ENCODE measurements around the gene GNS.
A peak's percentile ranks its signal among the peaks of the same experiment; 100 is the strongest.
"Not testable (repeated sequence)": the region's sequence is repeated elsewhere in the genome, so short reads cannot be mapped to it uniquely, and the experiment has no call there.

The GNS gene

DNA sequence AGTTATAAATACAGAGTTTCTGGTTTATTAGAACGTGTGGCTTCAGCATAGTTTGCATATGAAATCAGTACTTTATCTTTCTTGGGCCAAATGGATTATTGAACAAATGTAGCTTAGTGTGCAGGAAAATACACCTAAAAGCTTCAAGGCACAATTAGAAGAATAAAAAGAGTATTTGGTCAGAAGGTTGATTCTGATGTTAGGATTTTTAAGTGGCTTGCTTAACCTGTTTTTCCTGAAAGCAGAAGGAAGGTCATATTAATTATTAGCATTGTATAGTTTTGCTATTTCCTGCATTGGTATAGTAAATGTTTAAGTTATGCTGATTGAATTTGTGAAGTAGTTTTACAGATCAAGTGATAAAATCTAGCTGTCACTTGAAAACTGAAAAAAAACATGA is 31.0 kb upstream of the GNS start:
- no peaks in the 10 kb centered on the region for H3K4me1 Mint-ChIP-seq (ENCODE audit: low read depth)

DNA sequence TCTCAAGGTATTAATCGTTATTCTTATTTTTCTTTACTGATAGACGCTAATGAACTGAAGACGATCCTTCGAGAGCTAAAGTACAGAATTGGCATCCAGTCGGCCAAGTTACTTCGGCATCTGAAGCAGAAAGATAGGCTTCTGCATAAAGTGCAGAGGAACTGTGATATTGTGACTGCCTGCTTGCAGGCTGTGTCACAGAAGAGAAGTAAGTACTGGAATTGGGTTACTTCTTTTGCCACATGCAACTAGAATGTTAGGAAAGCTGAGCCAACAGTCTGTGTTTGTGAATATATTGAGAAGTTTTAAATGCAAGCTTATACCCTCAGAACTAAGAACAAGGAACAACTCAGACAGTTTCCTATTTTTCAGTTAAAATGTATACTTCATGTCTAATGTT is 26.6 kb upstream of the GNS start:
- H3K4me3 Mint-ChIP-seq, result no peak overlapping the region
- peaks cover 27% of the 10 kb centered on the region for H3K27me3 Mint-ChIP-seq
- H3K27ac Mint-ChIP-seq, result no peak overlapping the region
- H3K4me1 Mint-ChIP-seq (ENCODE audit: low read depth), result peaks cover 11% of the 10 kb centered on the region
- no peaks in the 10 kb centered on the region for H3K9me3 Mint-ChIP-seq (ENCODE audit: low read depth)
- H3K36me3 Mint-ChIP-seq, result no peaks in the 10 kb centered on the region

More for the DNA sequence above, 31.0 kb upstream of the GNS start:
- Mint-ChIP-seq H3K27ac (no peak overlapping the region), H3K27me3 (peaks cover 3% of the 10 kb centered on the region), H3K4me3 (no peak overlapping the region), H3K36me3 (peaks cover 3% of the 10 kb centered on the region), H3K9me3 (ENCODE audit: low read depth) (no peaks in the 10 kb centered on the region)

DNA sequence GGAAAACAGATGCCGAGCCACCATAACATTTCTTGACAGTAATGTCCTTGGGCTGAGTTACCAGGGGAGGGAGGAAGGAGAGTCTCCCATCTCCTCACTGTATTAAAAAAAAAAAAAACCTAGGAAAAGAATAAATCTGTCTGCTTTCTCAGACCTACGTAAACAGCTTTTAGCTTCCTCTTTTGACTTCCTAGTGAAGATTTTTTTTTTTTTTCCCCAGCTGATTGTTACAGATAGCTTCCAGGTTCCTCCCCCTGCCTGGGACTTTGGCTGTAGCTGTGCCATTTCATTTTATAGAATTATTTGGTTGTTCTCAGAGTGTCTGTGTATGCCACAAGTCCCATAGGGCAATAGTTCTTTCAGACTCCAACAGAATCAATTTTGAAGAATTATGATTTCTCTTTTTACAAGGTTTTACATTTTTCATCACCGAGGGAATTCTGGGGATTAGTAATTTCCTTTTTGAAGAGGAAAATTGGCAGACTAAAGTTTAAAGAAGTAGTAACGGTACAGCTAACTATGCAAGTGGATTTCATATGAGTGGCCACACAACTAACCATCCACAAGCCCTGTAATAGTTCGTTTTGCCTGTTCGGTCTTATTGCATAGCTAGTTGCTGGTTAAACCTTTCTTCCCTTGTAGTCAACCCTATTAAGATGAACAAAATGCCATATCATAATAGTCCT is 23.1 kb upstream of the GNS start:
- Mint-ChIP-seq H3K4me3 (peak overlapping the region; percentile 88), H3K36me3 (no peaks in the 10 kb centered on the region), H3K27ac (no peak overlapping the region), H3K27me3 (peaks cover 42% of the 10 kb centered on the region), H3K4me1 (ENCODE audit: low read depth) (peaks cover 14% of the 10 kb centered on the region), H3K9me3 (ENCODE audit: low read depth) (no peaks in the 10 kb centered on the region)

DNA sequence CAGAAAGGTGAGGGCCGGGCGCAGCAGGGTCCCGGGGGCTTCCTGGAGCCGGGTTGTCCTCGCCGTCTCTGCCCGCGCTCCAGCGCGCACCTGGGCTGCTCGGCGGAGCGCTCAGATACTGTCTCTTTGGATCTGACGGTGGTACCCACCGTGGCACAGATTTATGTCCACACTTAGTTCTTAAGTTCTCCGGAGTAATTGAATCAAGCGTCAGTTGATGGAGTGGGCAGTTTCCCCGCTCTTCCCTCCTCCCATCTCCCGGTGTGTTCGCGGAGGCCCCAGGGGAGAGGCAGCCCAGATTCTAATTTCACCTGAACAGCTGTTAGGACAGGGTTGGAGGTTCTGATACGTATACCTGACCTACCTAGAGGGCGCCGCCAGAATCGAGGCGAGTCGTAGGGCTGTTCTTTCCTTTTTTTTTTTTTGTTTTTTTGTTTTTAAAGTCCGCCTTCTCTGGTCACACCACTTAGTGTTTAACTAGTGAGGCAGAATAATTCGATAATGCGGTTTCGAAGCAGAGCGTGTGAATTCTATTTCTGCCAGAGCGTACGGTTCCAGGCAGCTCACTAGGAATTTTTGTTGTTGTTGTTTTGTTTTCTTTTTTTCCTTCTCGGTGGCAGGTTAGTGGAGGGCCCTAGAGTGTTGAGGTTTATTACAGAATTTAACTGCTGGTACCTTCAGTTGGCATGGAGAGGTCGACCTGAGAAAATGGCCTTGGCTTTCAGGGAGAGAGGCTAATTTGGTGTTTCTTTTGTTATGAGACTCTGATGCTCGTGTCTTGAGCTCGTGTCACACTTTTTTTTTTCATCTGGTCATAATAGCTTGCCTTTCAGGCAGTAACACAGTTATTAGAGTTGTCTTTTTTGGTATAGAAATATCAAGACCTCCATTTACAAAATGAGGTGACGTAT is 22.3 kb upstream of the GNS start:
- no peak overlapping the region for H3K27ac Mint-ChIP-seq
- H3K9me3 Mint-ChIP-seq (ENCODE audit: low read depth), result peaks cover under 1% of the 10 kb centered on the region
- peaks cover 14% of the 10 kb centered on the region for H3K4me1 Mint-ChIP-seq (ENCODE audit: low read depth)
- H3K4me3 Mint-ChIP-seq, result peak overlapping the region; percentile 88
- no peaks in the 10 kb centered on the region for H3K36me3 Mint-ChIP-seq
- H3K27me3 Mint-ChIP-seq, result peaks cover 45% of the 10 kb centered on the region

DNA sequence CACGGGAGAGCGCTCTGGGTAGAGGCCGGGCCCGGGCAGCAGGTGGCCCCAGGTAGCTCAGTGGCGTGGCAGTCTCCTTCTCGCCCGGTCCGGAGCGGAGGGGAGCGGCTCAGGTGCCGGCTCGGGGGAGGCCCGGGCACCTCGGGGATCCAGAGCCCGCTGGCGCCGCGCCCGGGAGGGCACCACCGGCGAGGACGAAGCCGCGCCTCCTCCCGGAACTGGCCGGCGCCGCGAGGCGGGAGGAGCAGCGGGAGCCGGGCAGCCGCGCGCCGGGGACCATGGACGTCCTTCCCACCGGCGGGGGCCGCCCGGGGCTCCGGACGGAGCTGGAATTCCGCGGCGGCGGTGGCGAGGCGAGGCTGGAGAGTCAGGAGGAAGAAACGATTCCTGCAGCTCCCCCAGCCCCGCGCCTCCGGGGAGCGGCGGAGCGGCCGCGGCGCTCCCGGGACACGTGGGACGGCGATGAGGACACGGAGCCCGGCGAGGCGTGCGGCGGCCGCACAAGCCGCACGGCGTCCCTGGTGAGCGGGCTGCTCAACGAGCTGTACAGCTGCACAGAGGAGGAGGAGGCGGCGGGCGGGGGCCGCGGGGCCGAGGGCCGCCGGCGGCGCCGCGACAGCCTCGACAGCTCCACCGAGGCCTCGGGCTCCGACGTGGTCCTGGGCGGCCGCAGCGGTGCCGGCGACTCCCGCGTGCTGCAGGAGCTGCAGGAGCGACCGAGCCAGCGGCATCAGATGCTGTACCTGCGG is 21.5 kb upstream of the GNS start:
- peaks cover 9% of the 10 kb centered on the region for H3K9me3 Mint-ChIP-seq (ENCODE audit: low read depth)
- peaks cover 3% of the 10 kb centered on the region for H3K36me3 Mint-ChIP-seq
- peak overlapping the region; percentile 88 for H3K4me3 Mint-ChIP-seq
- H3K27me3 Mint-ChIP-seq, result peaks cover 53% of the 10 kb centered on the region
- peaks cover 14% of the 10 kb centered on the region for H3K4me1 Mint-ChIP-seq (ENCODE audit: low read depth)
- no peak overlapping the region for H3K27ac Mint-ChIP-seq

DNA sequence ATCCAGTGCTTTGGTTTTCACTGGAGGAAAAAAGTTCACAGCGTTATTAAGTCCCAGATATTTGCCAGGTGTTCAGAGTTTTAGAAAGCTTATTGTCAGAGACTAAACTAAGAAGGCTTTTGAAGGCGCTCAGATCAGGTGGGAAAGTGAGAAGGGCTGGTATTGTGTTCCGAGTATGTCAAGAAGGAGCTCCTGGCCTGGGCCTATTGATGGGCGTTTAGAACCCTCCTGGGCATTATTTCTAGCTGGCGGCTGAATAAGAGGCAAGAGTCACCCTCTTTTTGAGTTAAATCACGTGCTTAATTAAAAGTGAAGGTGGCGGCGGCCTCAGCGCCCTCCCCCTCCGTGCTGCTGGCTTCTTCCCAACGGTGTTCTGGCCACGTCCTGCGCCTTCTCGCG is 20.9 kb upstream of the GNS start:
- H3K27me3 Mint-ChIP-seq, result peaks cover 59% of the 10 kb centered on the region
- no peak overlapping the region for H3K27ac Mint-ChIP-seq
- peaks cover 5% of the 10 kb centered on the region for H3K36me3 Mint-ChIP-seq
- peaks cover 14% of the 10 kb centered on the region for H3K4me1 Mint-ChIP-seq (ENCODE audit: low read depth)
- H3K4me3 Mint-ChIP-seq, result peak overlapping the region; percentile 78
- peaks cover 11% of the 10 kb centered on the region for H3K9me3 Mint-ChIP-seq (ENCODE audit: low read depth)

DNA sequence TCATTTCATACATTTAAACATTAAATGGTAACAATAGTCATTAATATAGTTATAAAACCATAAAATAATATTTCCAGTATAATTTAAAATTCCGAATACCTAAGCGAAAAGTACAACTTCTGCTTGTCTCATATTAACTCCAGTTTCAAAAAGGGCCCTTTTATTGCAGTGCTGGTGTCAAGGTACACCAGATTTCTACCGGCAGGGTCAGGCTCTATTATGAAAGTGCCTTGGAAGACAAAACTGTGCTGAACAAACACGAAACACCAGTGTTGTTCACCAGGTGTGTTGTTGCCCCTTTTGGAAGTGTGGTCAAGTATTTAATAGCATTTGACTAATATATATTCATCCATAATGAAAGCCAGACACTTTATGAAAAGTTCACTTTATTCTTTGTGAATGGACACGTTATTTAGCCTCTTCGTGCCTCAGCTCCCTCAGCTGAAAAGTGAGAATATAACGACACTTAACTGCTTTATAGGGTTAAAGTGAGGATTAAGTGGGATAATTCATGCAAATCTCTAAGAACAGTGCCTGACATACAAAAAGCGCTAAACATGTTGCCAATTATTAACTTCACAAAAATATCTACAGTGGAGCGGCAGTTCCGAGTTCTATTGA is 20.3 kb upstream of the GNS start:
- peaks cover 11% of the 10 kb centered on the region for H3K9me3 Mint-ChIP-seq (ENCODE audit: low read depth)
- H3K4me3 Mint-ChIP-seq, result peak overlapping the region; percentile 78

DNA sequence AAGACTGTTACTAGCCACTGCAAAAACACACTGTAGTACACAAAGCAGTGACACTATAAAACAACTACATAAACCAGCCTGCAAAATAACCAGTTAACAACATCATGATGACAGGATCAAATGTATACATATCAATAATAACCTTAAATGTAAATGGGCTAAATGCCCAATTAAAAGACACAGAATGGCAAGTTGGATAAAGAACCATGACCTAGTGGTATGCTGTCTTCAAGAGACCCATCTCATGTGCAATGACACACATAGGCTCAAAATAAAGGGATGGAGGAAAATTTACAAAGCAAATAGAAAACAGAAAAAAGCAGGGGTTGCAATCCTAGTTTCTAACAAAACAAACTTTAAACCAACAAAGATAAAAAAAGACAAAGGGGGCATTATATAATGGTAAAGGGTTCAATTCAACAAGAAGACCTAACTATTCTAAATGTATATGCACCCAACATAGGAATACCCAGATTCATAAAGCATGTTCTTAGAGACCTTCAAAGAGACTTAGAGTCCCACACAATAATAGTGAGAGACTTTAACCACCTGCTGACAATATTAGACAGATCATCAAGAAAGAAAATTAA is 16.0 kb upstream of the GNS start:
- Mint-ChIP-seq H3K27me3 (peaks cover 40% of the 10 kb centered on the region), H3K9me3 (ENCODE audit: low read depth) (peaks cover 11% of the 10 kb centered on the region), H3K36me3 (peaks cover 19% of the 10 kb centered on the region)
- H3K4me1 Mint-ChIP-seq (ENCODE audit: low read depth); H3K27ac Mint-ChIP-seq; H3K4me3 Mint-ChIP-seq: not testable (repeated sequence)

More for the DNA sequence above, 20.3 kb upstream of the GNS start:
- no peak overlapping the region for H3K27ac Mint-ChIP-seq
- peaks cover 6% of the 10 kb centered on the region for H3K36me3 Mint-ChIP-seq
- H3K27me3 Mint-ChIP-seq, result peaks cover 58% of the 10 kb centered on the region
- peaks cover 14% of the 10 kb centered on the region for H3K4me1 Mint-ChIP-seq (ENCODE audit: low read depth)

DNA sequence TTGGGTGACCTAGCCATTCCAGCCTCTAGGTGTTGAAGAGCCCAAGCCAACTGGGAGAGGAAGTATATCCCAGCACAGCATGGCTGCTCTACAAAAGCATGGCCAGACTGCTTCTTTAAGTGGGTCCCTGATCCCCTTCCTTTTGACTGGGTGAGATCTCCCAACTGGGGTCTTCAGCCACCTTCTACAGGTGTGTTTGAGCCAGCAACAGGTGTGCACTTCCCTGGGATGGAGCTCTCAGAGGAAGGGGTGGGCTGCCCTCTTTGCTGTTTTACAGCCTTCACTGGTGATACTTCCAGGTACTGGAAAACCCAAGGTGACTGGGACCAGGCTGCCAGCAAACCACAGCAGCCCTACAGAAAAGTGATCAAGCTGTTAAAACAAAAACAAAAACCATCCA is 14.2 kb upstream of the GNS start:
- Mint-ChIP-seq H3K9me3 (ENCODE audit: low read depth) (peaks cover 11% of the 10 kb centered on the region), H3K4me3 (no peak overlapping the region), H3K27ac (no peak overlapping the region), H3K4me1 (ENCODE audit: low read depth) (no peaks in the 10 kb centered on the region), H3K27me3 (peaks cover 28% of the 10 kb centered on the region), H3K36me3 (peaks cover 19% of the 10 kb centered on the region)

DNA sequence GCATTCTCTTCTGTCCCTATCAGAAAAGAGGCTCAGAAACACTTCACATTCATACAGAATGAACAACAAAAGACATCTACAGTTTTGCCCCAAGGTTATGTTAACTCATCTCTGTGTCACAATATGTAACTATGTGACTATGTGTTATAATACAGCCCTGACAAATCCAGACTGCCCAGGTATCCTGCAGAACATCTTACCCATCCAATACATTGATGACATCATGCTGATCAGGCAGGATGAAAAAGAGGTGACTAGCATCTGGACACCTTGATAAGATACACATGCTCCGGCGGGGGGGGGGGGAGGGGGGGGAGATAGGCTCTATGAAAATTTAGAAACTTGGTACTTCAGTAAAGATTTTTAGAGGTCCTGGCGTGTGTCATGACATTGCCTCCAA is 8.3 kb upstream of the GNS start:
- H3K9me3 Mint-ChIP-seq (ENCODE audit: low read depth), result no peaks in the 10 kb centered on the region
- H3K4me1 Mint-ChIP-seq (ENCODE audit: low read depth), result no peaks in the 10 kb centered on the region
- H3K36me3 Mint-ChIP-seq, result peaks cover 5% of the 10 kb centered on the region
- H3K27me3 Mint-ChIP-seq, result peaks cover 4% of the 10 kb centered on the region
- no peak overlapping the region for H3K27ac Mint-ChIP-seq
- no peak overlapping the region for H3K4me3 Mint-ChIP-seq

DNA sequence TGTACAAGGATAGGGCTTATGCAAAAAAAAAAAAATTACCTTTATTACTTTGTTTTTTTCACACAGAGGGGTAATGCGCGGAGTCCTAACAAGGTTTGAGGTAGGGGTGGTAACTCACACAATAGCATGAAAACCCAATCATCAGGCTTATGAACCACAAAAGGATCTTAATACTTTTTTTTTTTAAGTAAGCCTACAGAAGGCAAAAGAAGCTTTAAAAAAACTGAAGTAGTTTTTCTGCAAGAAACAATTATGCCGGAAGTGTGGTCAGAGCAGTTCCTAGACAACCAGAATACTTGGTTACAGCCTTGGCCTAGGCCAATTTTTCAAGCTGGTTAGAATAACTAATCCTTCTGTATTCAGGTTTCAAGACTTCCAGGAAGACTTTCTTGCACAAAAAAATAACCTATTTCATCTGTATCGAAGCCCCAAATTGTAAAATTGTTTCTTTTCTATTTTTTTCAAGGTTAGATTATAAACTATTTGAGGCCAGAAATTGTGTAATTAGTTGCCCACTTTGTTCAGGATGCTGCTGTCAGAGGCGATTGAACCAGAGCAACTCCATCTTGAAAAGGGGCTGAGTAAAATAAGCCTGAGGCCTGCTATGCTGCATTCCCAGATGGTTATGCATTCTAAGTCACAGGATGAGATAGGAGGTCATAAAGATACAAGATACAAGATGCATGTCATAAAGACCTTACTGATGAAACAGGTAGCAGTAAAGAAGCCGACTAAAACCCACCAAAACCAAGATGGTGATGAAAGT is 1.8 kb upstream of the GNS start:
- H3K4me3 Mint-ChIP-seq, result no peak overlapping the region
- H3K27me3 Mint-ChIP-seq, result no peaks in the 10 kb centered on the region
- peaks cover 34% of the 10 kb centered on the region for H3K4me1 Mint-ChIP-seq (ENCODE audit: low read depth)
- H3K9me3 Mint-ChIP-seq (ENCODE audit: low read depth), result no peaks in the 10 kb centered on the region
- no peak overlapping the region for H3K27ac Mint-ChIP-seq
- no peaks in the 10 kb centered on the region for H3K36me3 Mint-ChIP-seq

DNA sequence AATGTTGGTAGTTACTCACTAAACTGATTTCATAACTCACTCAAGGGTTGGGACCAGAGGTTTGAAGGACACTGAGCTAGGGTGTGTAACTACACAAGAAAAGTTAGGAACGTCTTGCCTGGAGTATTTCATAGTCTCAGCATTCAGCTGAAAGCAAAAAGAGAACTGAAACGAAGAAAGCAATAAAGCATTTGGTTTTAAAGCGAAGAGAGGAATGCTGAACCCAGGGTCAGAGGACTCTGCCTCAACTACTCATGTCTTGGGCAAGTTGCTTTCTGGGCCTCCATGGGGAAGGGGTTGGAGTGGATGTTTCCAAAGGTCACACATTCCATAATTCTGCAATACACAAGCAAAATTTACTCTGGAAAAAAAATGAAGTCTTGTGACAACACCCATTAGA is 1.4 kb downstream of the GNS start:
- Mint-ChIP-seq H3K36me3 (no peaks in the 10 kb centered on the region), H3K27ac (peak overlapping the region; percentile 41), H3K9me3 (ENCODE audit: low read depth) (no peaks in the 10 kb centered on the region), H3K27me3 (no peaks in the 10 kb centered on the region), H3K4me3 (peak overlapping the region; percentile 97), H3K4me1 (ENCODE audit: low read depth) (peaks cover 45% of the 10 kb centered on the region)

DNA sequence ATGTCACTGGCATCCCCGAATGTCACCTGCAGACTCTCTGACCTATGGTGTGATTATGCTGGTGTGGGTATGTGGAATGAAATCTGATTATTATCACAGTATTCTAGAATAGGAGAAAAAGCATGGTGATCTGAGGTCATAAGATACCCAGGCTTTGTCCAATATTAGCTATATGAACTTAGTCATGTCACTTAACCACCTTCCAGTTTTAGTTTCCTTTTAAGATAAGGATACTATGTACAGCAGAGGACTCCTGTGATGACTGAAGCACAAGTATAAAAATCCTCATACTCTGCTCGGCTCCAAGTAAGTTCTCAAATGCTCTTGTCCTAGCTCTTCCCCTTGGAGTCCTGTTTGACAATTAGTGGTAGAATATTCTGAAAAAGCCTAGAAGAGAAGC is 2.8 kb downstream of the GNS start:
- Mint-ChIP-seq H3K27ac (no peak overlapping the region), H3K4me3 (no peak overlapping the region), H3K27me3 (no peaks in the 10 kb centered on the region), H3K9me3 (ENCODE audit: low read depth) (no peaks in the 10 kb centered on the region), H3K4me1 (ENCODE audit: low read depth) (peaks cover 45% of the 10 kb centered on the region), H3K36me3 (no peaks in the 10 kb centered on the region)

DNA sequence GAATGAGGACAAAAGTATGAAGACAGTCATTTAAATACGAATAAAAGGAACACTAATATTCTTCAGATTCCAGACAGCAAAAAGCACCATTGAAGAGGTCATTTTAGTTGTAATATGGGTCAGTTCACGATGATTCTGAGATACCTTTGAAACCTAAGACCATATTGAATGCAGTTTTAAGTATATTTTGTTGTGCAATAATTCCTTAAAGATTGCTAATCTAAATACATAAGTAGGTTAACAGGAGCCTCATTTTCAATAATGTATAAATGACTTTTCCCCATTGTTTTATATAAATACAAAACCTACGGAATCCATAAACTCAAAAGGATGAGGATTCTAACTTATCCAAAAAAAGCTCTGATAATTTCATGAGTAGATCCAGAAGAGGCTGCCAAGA is 5.8 kb downstream of the GNS start:
- Mint-ChIP-seq H3K27me3 (no peaks in the 10 kb centered on the region), H3K27ac (peak overlapping the region; percentile 7), H3K9me3 (ENCODE audit: low read depth) (no peaks in the 10 kb centered on the region), H3K36me3 (peaks cover 5% of the 10 kb centered on the region), H3K4me1 (ENCODE audit: low read depth) (peaks cover 31% of the 10 kb centered on the region), H3K4me3 (no peak overlapping the region)

Measured in activated naive CD8-positive, alpha-beta T cell (primary cell).